HUES64 (cell line): ENCODE data around the gene PTGES3L. TPM values are rescaled to one million over a fixed set of nuclear protein-coding genes. Genes with fewer than 3 reads are reported as not detected.

ENCODE experiments used
- H3K27ac ChIP-seq: 2 replicates; pipeline ENCODE4 v1.7.0; 2013; ENCODE audit warnings: low read depth, low read length, inconsistent platforms
- H3K27me3 ChIP-seq: 2 replicates; pipeline ENCODE4 v1.6.1; 2013; ENCODE audit warnings: mild to moderate bottlenecking, low read length; ENCODE audit not compliant: insufficient read depth
- H3K36me3 ChIP-seq: 2 replicates; pipeline ENCODE4 v1.6.1; 2013; ENCODE audit warnings: mild to moderate bottlenecking, low read length; ENCODE audit not compliant: insufficient read depth
- H3K4me1 ChIP-seq: 2 replicates; pipeline ENCODE4 v1.6.1; 2013; ENCODE audit warnings: mild to moderate bottlenecking, low read length, moderate library complexity; ENCODE audit not compliant: insufficient read depth
- H3K4me3 ChIP-seq: 2 replicates; pipeline ENCODE4 v1.5.1; 2013; ENCODE audit warnings: mild to moderate bottlenecking, low read length, moderate library complexity
- H3K9ac ChIP-seq: 2 replicates; pipeline ENCODE4 v1.6.1; 2013; ENCODE audit warnings: mild to moderate bottlenecking, low read depth, low read length
- H3K9me3 ChIP-seq: 2 replicates; pipeline ENCODE4 v1.6.1; 2013; ENCODE audit warnings: low read depth, low read length; ENCODE audit not compliant: insufficient read depth
- WGBS: fragments of 150-250, 120-280 bp; methylation state at CpG from one replicate; pipeline ENCODE4 v1.1.7; 2013; ENCODE audit warnings: missing lambda C conversion rate; 5-methylcytosine and 5-hydroxymethylcytosine counted together
- polyA plus RNA-seq, 2 experiments: library from polyadenylated mRNA; stranded (reverse); fragments of 50-300 nt; gene quantifications; one replicate each; pipeline ENCODE4 v1.2.3, GENCODE V29; 2013

Gene PTGES3L
- polyA plus RNA-seq (2013, experiment 1 of 2): 3.1 TPM
- polyA plus RNA-seq (2013, experiment 2 of 2): 4.0 TPM

GRCh38 chr17:42979511-42980273, at the start of gene PTGES3L:
Gene PTGES3L, minus strand, starts transcription at chr17:42980080. Its CDS starts 27 bp downstream, at chr17:42980053.
- peak within 1 kb of the TSS; percentile 72 for H3K9ac ChIP-seq
- peaks cover 4% of the 10 kb centered on the region; the same call in 1 of the 2 replicates for H3K36me3 ChIP-seq
- H3K4me3 ChIP-seq: peak within 1 kb of the TSS; percentile 76
- H3K9me3 ChIP-seq: no peaks in the 10 kb centered on the region
- WGBS: 33% methylated on average over 21 of the region's 21 CpGs
- H3K4me1 ChIP-seq: peaks cover 3% of the 10 kb centered on the region; the same call in 1 of the 2 replicates
- H3K27ac ChIP-seq: peak within 1 kb of the TSS; percentile 93
- no peaks in the 10 kb centered on the region for H3K27me3 ChIP-seq

- 94% methylated on average over 16 of the region's 17 CpGs for WGBS
- no peak overlapping the region for H3K27ac ChIP-seq
- peaks cover 13% of the 10 kb centered on the region; the same call in 1 of the 2 replicates for H3K36me3 ChIP-seq
These were observed 48.5 kb upstream of the PTGES3L start for GRCh38 chr17:43028221-43028861.

GRCh38 chr17:43027091-43028032, 47.5 kb upstream of the PTGES3L start:
- Histone ChIP-seq H3K27ac (peak overlapping the region; percentile 31; the same call in 1 of the 2 replicates), H3K36me3 (peaks cover 13% of the 10 kb centered on the region; the same call in 1 of the 2 replicates)
- 68% methylated on average over 8 of the region's 9 CpGs for WGBS

More at GRCh38 chr17:43028221-43028861, 48.5 kb upstream of the PTGES3L start:
- Histone ChIP-seq H3K9ac (no peak overlapping the region), H3K4me1 (peaks cover 27% of the 10 kb centered on the region), H3K9me3 (no peaks in the 10 kb centered on the region), H3K27me3 (no peaks in the 10 kb centered on the region), H3K4me3 (no peak overlapping the region)

GRCh38 chr17:43026595-43026994, 46.7 kb upstream of the PTGES3L start:
- H3K36me3 ChIP-seq: peaks cover 13% of the 10 kb centered on the region; the same call in 1 of the 2 replicates
- H3K27me3 ChIP-seq: no peaks in the 10 kb centered on the region
- no peaks in the 10 kb centered on the region for H3K9me3 ChIP-seq
- no peak overlapping the region for H3K27ac ChIP-seq
- peaks cover 25% of the 10 kb centered on the region for H3K4me1 ChIP-seq
- no peak overlapping the region for H3K4me3 ChIP-seq
- H3K9ac ChIP-seq: no peak overlapping the region
- 91% methylated on average over 5 of the region's 5 CpGs for WGBS

More at GRCh38 chr17:43027091-43028032, 47.5 kb upstream of the PTGES3L start:
- Histone ChIP-seq H3K9ac (no peak overlapping the region), H3K4me1 (peaks cover 25% of the 10 kb centered on the region), H3K4me3 (no peak overlapping the region), H3K9me3 (no peaks in the 10 kb centered on the region), H3K27me3 (no peaks in the 10 kb centered on the region)

GRCh38 chr17:43025766-43026537, 46.1 kb upstream of the PTGES3L start:
- H3K4me1 ChIP-seq: peaks cover 19% of the 10 kb centered on the region
- 66% methylated on average over 15 of the region's 16 CpGs for WGBS
- peak overlapping the region; percentile 77 for H3K4me3 ChIP-seq
- H3K9ac ChIP-seq: 0 out of 2 replicates have a peak overlapping the region, but pooled peaks have one; percentile 12
- H3K27ac ChIP-seq: no peak overlapping the region
- no peaks in the 10 kb centered on the region for H3K9me3 ChIP-seq
- peaks cover 13% of the 10 kb centered on the region; the same call in 1 of the 2 replicates for H3K36me3 ChIP-seq
- no peaks in the 10 kb centered on the region for H3K27me3 ChIP-seq

- Histone ChIP-seq H3K36me3 (peaks cover 13% of the 10 kb centered on the region; the same call in 1 of the 2 replicates), H3K4me1 (peaks cover 21% of the 10 kb centered on the region), H3K27ac (no peak overlapping the region), H3K4me3 (peak overlapping the region; percentile 77), H3K9ac (peak overlapping the region; percentile 53; the same call in 1 of the 2 replicates), H3K9me3 (no peaks in the 10 kb centered on the region), H3K27me3 (no peaks in the 10 kb centered on the region)
- WGBS: 1% methylated on average over 27 of the region's 27 CpGs
These were observed 45.4 kb upstream of the PTGES3L start for GRCh38 chr17:43025290-43025657.

- Histone ChIP-seq H3K4me1 (peaks cover 28% of the 10 kb centered on the region), H3K9me3 (no peaks in the 10 kb centered on the region), H3K27me3 (no peaks in the 10 kb centered on the region), H3K36me3 (peaks cover 15% of the 10 kb centered on the region), H3K4me3 (peak within 1 kb of the TSS; percentile 84), H3K9ac (peak within 1 kb of the TSS; percentile 76), H3K27ac (peak within 1 kb of the TSS; percentile 89; the same call in 1 of the 2 replicates)
- whole genome bisulfite sequencing: under 1% methylated on average over 53 of the region's 61 CpGs
These were observed 44.8 kb upstream of the PTGES3L start, which contains the start of gene RND2 for GRCh38 chr17:43024407-43025289. Gene RND2, plus strand, starts transcription at chr17:43025231. Its CDS starts 117 bp downstream, at chr17:43025348.

GRCh38 chr17:43021741-43022512, 42.0 kb upstream of the PTGES3L start, which contains the start of gene VAT1:
Gene VAT1, minus strand, starts transcription at chr17:43022385. Its CDS starts 63 bp downstream, at chr17:43022322.
- peak within 1 kb of the TSS; percentile 80 for H3K9ac ChIP-seq
- under 1% methylated on average over 80 of the region's 80 CpGs for WGBS
- no peaks in the 10 kb centered on the region for H3K27me3 ChIP-seq
- peak within 1 kb of the TSS; percentile 76 for H3K27ac ChIP-seq
- peaks cover 23% of the 10 kb centered on the region for H3K36me3 ChIP-seq
- peaks cover 23% of the 10 kb centered on the region for H3K4me1 ChIP-seq
- H3K4me3 ChIP-seq: peak within 1 kb of the TSS; percentile 96
- H3K9me3 ChIP-seq: no peaks in the 10 kb centered on the region
